ENCODE results near the gene DUSP10.

Gene DUSP10

DNA sequence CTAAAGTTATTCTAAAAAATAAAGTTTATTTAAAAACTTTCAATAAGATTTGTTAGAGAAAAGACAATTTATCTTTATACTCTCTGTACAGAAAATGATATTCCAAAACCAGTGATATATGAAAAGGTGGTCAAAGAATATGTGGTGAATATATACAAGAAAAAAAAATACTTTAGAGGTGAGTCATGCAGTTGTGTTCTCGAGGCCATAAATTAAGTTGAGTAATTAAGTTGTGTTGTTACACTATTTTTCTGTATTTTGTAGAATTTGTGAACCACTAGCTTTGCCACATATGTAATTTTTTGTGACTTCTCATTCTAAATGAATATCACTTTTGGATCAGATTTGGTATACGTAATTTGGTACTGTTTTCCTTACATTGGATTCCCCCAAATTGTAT is 23.6 kb upstream of the DUSP10 start:
- no peak for DNase-seq (ENCODE audit: low spot score)

GRCh38 chr1:221762121-221762520 is 20.2 kb upstream of the DUSP10 start:
- DNase-seq (ENCODE audit: low spot score), result no peak

- DNase-seq (ENCODE audit: low spot score), result no peak
These were observed 19.6 kb upstream of the DUSP10 start for GRCh38 chr1:221761354-221762002.

- DNase-seq (ENCODE audit: low spot score), result no peak
These were observed 19.0 kb upstream of the DUSP10 start for GRCh38 chr1:221760911-221761310.

DNA sequence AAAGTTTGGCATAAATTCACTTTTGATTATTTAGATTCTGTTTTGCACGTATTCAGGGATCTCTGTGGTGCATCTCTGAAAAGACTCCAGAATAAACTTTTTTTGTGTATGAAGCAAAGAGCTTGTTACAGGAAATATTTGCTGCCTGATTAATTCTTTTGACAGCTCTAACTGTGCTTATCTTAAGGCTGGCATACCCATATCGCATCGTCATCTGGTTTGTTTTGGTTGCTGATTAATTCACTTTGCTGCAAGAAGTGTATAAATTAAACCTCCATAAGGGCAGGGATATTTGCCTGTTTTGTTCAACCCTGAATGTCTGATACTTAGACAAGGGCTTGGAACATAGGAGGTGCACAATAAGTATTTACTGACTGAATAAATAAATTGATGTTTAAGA is 17.5 kb upstream of the DUSP10 start:
- DNase-seq (ENCODE audit: low spot score), result no peak

DNA sequence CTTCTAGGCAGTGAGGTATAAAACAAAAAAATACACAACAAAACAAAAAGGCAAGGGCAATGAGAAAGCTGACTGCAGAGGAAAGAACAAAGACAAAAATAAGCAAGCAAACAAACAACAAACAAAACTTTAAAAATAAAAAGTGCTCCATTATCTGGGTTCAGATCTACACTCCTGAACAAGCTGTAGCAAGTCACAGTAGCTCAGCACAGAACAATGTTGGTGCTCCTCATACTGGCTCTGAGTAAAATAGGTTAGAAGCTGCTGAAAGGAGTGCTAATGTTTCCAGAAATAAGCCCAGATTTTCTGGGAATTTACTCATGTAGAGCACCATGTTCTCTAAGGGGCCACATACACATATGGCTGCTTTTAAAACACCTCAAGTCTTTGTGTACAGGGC is 16.6 kb upstream of the DUSP10 start:
- no peak for DNase-seq (ENCODE audit: low spot score)

GRCh38 chr1:221756830-221757551 is 15.1 kb upstream of the DUSP10 start:
- DNase-seq (ENCODE audit: low spot score), result no peak

DNA sequence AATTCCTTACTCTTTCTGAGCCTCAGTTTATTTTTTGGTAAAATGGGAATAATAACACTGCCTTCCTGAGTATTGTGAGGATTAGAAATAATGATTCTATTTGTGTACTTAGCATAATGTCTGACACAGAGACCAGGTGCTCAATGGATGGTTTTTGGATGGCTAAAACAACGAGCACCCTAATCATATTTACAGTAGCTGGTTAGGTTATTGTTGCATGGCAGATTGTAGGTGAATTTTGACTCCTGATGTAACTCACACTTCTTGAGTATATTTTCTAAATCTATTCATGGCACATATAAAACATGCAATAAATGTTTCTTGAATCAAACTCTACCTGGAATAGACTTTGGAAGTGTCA is 11.9 kb upstream of the DUSP10 start:
- no peak for DNase-seq (ENCODE audit: low spot score)

DNA sequence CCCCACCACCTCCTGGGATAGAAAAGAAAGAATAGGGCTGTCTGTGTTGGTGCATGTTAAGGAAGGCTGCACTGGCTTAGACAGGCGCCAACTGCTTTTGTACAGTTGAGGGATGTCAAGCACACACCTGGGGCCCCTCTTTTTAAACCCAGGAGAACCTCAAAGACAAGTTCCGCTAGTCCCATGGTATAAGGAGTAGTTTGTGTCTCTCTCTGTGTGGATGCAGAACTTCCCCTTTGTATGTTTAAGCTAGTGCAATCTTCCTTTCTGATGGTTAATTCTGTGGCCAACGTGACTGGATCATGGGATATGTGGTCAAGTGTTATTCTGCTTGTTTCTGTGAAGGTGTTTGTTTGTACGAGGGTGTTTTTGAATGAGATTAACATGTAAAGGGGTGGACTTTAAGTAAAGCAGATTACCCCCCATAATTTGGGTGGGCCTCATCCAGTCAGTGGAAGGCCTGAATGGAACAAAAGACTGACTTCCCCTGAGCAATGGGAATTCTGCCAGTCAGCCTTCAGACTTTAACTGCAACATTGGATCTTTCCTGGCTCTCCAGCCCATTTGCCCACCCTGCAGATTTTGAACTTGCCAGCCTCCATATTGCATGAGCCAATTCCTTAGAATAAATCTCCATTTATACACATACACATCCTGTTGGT is 9.5 kb upstream of the DUSP10 start:
- DNase-seq (ENCODE audit: low spot score), result no peak

- no peak for DNase-seq (ENCODE audit: low spot score)
These were observed 7.1 kb upstream of the DUSP10 start for GRCh38 chr1:221748981-221749380.

DNA sequence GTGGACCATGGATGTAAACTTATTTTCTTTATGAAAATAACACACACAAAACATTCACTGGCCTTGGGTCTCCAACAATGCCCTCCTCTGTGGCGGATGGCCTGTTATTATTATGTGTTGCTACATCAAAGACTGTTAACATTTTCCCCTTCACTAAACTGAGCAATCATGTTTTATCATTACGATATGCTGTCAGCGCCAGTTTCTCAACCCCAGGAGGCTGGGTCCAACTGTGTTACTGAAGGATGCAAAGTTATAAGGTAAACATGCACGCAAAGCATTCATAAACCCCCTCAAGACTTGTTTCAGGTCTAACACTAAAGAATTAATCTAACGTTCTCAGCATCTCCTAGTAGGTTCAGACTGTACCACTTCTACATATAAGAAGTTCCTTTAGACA is 6.0 kb upstream of the DUSP10 start:
- DNase-seq (ENCODE audit: low spot score), result no peak

GRCh38 chr1:221743416-221744208 is 1.7 kb upstream of the DUSP10 start:
- no peak for DNase-seq (ENCODE audit: low spot score)

DNA sequence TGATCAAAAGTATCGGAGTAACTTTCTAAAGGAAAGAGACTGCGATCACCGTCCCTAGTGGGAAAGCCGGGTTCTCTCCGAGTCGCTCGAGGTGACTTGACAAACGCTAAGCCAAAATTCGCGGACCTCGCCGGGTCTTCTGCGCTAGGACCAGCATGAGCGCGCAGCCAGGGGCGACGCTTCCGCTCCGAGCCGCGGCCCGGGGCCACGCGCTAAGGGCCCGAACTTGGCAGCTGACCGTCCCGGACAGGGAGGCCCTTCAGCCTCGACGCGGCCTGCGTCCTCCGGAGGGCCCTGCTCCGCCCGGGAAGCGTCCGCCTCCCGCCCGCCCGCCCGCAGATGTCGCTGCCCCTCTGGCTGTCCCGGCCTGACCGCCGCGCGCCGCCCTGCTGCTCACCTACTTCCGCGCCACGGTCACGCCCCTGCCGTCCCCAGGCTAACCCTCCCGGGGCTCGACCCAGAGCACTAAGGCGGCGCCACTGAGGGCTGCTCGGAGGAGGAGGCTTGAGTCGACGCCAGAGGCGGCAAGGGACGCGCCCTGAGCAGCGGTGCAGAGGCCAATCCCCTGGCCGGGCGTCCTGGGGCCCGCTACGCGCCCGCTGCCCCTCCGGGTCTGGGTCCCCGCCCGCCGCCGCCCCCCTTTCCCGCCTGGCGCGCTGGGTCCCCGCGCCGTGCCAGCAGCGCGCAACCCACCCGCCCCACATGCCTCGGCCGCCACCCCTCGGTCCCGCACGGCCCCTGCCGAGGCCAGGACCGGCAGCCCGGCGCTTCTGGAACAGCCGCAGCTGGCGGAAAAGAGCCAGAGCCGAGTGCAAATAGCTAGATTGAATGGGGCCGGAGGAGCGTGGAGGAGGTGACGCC is 896 bp upstream of the DUSP10 start:
- peak; percentile 72 for DNase-seq (ENCODE audit: low spot score)

DNA sequence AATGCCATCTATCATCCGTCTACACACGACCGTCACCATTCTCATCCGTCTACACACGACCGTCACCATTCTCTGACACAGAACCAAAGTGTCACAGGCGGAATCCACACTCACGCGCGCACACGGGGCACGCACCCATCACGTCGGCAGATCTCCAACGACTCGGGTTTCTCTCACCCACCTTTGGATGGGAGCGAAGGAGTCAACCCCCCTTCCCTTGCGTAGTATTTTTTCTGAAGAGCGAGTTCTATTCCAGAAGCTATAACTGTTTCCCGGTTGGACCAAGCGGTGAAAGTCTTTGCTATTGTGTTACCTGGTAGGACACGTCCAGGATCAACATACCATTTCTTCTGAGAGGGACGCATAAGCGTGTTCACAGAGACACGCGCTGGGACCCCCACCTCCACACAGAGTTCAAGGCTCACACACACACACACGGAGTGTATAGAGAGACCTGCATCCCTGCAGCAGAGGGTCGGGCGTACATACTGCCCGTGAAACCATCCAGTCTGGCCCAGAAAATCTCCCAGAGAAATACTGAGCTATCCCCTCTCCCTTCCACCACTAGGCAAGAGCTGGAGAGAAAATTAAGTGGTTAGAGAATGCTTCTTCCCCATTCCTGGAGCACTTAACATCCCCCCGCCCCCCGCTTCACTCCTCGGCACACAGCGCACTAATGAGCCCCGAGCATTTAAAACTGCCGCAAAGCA is 741 bp downstream of the DUSP10 start:
- peak; percentile 22 for DNase-seq (ENCODE audit: low spot score)

- no peak for DNase-seq (ENCODE audit: low spot score)
These were observed 1.4 kb downstream of the DUSP10 start for GRCh38 chr1:221740369-221740992.

- DNase-seq (ENCODE audit: low spot score), result no peak
These were observed 2.2 kb downstream of the DUSP10 start for GRCh38 chr1:221739677-221740025.

GRCh38 chr1:221739018-221739676 is 2.7 kb downstream of the DUSP10 start:
- no peak for DNase-seq (ENCODE audit: low spot score)

DNA sequence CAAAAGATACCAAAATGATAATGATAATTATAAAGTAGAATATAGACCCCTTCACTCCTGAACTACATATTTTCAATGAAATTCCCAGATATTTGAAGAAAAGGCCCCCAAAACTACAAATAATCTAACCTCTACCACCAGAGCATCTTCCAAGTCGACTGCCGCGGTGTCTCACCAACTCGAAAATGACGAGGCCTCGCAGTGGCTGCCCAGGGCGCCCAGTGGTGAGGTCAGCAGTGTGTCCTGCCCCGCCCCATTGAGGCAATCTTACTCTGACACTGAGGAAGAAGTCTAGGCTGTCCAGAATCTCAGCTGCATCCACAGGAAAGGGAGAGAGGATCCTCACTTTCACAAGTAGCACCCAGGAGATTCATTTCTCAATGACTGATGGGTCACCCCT is 5.2 kb downstream of the DUSP10 start:
- no peak for DNase-seq (ENCODE audit: low spot score)

DNA sequence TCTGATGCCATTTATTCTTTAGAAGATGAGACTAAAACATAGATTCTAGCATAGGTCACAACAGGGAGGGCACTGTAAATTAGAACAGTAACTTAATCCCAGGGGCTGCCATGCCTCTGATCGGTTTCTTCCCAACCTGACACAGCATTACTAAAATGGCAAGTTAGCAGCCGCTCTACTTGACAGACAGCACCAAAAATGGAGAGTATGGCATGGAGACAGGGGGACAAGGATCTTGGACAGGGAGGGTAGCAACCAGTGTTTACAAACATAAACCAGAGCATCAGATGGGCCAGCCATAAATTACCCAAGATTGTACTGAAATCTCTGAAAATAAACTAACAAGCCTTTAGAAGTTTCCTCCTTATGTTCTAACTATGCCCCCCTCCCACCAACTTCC is 5.9 kb downstream of the DUSP10 start:
- no peak for DNase-seq (ENCODE audit: low spot score)

- DNase-seq (ENCODE audit: low spot score), result no peak
These were observed 7.7 kb downstream of the DUSP10 start for GRCh38 chr1:221734187-221734586.
